ENCODE measurements around the gene IL3RA. TPM values are rescaled to one million over a fixed set of nuclear protein-coding genes. Genes with fewer than 3 reads are reported as not detected.

Gene IL3RA
- total and polyA plus RNA-seq, 2 experiments from 2014 or later: 0.86 TPM; not detected in 1

DNA sequence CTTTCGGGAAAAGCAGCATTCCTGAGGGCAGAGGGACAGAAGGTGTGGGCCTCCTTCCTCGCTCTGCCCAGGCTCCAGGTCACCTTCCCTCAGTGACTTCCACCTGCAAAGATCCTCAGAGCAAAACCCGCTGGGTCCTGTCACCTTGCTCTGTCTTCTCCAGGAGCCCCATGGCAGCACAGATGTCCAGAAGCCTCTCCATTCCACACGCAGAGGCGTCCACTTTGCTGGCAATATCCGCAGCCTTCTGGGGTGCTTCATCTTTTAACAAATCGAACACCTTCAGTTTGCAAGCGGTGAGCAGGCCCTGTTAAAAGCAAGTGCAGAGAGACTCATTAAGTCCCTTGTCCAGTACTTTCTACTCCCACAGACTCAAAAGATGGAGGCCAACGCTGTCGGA lies 88.8 kb downstream of the IL3RA start:
- TF ChIP-seq ZNF114 (CRISPR knock-in tag; IDR thresholded peaks at IDR 0.05): no peak
- TF ChIP-seq NANOG (IDR thresholded peaks at IDR 0.05; ENCODE audit: borderline replicate concordance): no peak
- TF ChIP-seq STAT1 (IDR thresholded peaks at IDR 0.05; ENCODE audit: unreplicated experiment): no peak
- TF ChIP-seq, protein P1, sequence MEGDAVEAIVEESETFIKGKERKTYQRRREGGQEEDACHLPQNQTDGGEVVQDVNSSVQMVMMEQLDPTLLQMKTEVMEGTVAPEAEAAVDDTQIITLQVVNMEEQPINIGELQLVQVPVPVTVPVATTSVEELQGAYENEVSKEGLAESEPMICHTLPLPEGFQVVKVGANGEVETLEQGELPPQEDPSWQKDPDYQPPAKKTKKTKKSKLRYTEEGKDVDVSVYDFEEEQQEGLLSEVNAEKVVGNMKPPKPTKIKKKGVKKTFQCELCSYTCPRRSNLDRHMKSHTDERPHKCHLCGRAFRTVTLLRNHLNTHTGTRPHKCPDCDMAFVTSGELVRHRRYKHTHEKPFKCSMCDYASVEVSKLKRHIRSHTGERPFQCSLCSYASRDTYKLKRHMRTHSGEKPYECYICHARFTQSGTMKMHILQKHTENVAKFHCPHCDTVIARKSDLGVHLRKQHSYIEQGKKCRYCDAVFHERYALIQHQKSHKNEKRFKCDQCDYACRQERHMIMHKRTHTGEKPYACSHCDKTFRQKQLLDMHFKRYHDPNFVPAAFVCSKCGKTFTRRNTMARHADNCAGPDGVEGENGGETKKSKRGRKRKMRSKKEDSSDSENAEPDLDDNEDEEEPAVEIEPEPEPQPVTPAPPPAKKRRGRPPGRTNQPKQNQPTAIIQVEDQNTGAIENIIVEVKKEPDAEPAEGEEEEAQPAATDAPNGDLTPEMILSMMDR (conservative IDR thresholded peaks at IDR 0.05; ENCODE audit: low read depth in 2 of 2): no peak
- TF ChIP-seq JUNB (IDR thresholded peaks at IDR 0.05; ENCODE audit: unreplicated experiment): no peak
- TF ChIP-seq ZNF331 (CRISPR knock-in tag; IDR thresholded peaks at IDR 0.05; ENCODE audit: low read depth): no peak
- TF ChIP-seq EZH2 (IDR thresholded peaks at IDR 0.05; ENCODE audit: low read depth, unreplicated experiment): no peak
- TF ChIP-seq EZH2phosphoT487 (IDR thresholded peaks at IDR 0.05; ENCODE audit: unreplicated experiment): no peak
- TF ChIP-seq, protein P2, sequence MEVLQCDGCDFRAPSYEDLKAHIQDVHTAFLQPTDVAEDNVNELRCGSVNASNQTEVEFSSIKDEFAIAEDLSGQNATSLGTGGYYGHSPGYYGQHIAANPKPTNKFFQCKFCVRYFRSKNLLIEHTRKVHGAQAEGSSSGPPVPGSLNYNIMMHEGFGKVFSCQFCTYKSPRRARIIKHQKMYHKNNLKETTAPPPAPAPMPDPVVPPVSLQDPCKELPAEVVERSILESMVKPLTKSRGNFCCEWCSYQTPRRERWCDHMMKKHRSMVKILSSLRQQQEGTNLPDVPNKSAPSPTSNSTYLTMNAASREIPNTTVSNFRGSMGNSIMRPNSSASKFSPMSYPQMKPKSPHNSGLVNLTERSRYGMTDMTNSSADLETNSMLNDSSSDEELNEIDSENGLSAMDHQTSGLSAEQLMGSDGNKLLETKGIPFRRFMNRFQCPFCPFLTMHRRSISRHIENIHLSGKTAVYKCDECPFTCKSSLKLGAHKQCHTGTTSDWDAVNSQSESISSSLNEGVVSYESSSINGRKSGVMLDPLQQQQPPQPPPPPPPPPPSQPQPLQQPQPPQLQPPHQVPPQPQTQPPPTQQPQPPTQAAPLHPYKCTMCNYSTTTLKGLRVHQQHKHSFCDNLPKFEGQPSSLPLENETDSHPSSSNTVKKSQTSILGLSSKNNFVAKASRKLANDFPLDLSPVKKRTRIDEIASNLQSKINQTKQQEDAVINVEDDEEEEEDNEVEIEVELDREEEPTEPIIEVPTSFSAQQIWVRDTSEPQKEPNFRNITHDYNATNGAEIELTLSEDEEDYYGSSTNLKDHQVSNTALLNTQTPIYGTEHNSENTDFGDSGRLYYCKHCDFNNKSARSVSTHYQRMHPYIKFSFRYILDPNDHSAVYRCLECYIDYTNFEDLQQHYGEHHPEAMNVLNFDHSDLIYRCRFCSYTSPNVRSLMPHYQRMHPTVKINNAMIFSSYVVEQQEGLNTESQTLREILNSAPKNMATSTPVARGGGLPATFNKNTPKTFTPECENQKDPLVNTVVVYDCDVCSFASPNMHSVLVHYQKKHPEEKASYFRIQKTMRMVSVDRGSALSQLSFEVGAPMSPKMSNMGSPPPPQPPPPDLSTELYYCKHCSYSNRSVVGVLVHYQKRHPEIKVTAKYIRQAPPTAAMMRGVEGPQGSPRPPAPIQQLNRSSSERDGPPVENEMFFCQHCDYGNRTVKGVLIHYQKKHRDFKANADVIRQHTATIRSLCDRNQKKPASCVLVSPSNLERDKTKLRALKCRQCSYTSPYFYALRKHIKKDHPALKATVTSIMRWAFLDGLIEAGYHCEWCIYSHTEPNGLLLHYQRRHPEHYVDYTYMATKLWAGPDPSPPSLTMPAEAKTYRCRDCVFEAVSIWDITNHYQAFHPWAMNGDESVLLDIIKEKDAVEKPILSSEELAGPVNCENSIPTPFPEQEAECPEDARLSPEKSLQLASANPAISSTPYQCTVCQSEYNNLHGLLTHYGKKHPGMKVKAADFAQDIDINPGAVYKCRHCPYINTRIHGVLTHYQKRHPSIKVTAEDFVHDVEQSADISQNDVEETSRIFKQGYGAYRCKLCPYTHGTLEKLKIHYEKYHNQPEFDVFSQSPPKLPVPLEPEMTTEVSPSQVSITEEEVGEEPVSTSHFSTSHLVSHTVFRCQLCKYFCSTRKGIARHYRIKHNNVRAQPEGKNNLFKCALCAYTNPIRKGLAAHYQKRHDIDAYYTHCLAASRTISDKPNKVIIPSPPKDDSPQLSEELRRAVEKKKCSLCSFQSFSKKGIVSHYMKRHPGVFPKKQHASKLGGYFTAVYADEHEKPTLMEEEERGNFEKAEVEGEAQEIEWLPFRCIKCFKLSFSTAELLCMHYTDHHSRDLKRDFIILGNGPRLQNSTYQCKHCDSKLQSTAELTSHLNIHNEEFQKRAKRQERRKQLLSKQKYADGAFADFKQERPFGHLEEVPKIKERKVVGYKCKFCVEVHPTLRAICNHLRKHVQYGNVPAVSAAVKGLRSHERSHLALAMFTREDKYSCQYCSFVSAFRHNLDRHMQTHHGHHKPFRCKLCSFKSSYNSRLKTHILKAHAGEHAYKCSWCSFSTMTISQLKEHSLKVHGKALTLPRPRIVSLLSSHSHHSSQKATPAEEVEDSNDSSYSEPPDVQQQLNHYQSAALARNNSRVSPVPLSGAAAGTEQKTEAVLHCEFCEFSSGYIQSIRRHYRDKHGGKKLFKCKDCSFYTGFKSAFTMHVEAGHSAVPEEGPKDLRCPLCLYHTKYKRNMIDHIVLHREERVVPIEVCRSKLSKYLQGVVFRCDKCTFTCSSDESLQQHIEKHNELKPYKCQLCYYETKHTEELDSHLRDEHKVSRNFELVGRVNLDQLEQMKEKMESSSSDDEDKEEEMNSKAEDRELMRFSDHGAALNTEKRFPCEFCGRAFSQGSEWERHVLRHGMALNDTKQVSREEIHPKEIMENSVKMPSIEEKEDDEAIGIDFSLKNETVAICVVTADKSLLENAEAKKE (CRISPR knock-in tag; IDR thresholded peaks at IDR 0.05): no peak
- TF ChIP-seq CREB1 (CRISPR knock-in tag; IDR thresholded peaks at IDR 0.05; ENCODE audit: low read depth): no peak
- TF ChIP-seq, protein P3, sequence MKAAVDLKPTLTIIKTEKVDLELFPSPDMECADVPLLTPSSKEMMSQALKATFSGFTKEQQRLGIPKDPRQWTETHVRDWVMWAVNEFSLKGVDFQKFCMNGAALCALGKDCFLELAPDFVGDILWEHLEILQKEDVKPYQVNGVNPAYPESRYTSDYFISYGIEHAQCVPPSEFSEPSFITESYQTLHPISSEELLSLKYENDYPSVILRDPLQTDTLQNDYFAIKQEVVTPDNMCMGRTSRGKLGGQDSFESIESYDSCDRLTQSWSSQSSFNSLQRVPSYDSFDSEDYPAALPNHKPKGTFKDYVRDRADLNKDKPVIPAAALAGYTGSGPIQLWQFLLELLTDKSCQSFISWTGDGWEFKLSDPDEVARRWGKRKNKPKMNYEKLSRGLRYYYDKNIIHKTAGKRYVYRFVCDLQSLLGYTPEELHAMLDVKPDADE (IDR thresholded peaks at IDR 0.05): no peak
- TF ChIP-seq POLR2AphosphoS5 (IDR thresholded peaks at IDR 0.05; ENCODE audit: low read depth): no peak
- TF ChIP-seq, protein P4, sequence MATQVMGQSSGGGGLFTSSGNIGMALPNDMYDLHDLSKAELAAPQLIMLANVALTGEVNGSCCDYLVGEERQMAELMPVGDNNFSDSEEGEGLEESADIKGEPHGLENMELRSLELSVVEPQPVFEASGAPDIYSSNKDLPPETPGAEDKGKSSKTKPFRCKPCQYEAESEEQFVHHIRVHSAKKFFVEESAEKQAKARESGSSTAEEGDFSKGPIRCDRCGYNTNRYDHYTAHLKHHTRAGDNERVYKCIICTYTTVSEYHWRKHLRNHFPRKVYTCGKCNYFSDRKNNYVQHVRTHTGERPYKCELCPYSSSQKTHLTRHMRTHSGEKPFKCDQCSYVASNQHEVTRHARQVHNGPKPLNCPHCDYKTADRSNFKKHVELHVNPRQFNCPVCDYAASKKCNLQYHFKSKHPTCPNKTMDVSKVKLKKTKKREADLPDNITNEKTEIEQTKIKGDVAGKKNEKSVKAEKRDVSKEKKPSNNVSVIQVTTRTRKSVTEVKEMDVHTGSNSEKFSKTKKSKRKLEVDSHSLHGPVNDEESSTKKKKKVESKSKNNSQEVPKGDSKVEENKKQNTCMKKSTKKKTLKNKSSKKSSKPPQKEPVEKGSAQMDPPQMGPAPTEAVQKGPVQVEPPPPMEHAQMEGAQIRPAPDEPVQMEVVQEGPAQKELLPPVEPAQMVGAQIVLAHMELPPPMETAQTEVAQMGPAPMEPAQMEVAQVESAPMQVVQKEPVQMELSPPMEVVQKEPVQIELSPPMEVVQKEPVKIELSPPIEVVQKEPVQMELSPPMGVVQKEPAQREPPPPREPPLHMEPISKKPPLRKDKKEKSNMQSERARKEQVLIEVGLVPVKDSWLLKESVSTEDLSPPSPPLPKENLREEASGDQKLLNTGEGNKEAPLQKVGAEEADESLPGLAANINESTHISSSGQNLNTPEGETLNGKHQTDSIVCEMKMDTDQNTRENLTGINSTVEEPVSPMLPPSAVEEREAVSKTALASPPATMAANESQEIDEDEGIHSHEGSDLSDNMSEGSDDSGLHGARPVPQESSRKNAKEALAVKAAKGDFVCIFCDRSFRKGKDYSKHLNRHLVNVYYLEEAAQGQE (IDR thresholded peaks at IDR 0.05; ENCODE audit: unreplicated experiment): no peak
- no peak overlapping the region for H3K4me3 Mint-ChIP-seq
- Histone ChIP-seq H3K79me2 (replicated peaks; ENCODE audit: insufficient read depth) (no peaks in the 10 kb centered on the region), H3F3A (replicated peaks; ENCODE audit: low read depth) (0 out of 2 replicates have a peak, but pooled peaks cover 9% of the 10 kb centered on the region), H3K4me2 (no peak overlapping the region), H3K9me2 (ENCODE audit: insufficient read depth) (no peaks in the 10 kb centered on the region), H3K27me3 (ENCODE audit: insufficient read depth) (no peaks in the 10 kb centered on the region), H2AFZ (no peak overlapping the region), H3K36me3 (ENCODE audit: insufficient read depth) (peaks cover 30% of the 10 kb centered on the region), H4K20me1 (replicated peaks; ENCODE audit: insufficient read depth) (peaks cover 10% of the 10 kb centered on the region; the same call in 1 of the 2 replicates), H3K4me1 (ENCODE audit: insufficient read depth) (no peaks in the 10 kb centered on the region), H3K4me3 (no peak overlapping the region), H3K27ac (ENCODE audit: low read depth) (no peak overlapping the region)
- no peak for DNase-seq (ENCODE audit: low spot score)
- no peak overlapping the region for H3K27ac Mint-ChIP-seq
- H3K36me3 Mint-ChIP-seq (ENCODE audit: low read depth): peaks cover 87% of the 10 kb centered on the region
- H3K9me3 Mint-ChIP-seq: peaks cover 68% of the 10 kb centered on the region
- ATAC-seq: no peak
- H3K4me1 Mint-ChIP-seq: 0 out of 3 replicates have a peak, but pooled peaks cover under 1% of the 10 kb centered on the region
- peaks cover 10% of the 10 kb centered on the region for H3K27me3 Mint-ChIP-seq (ENCODE audit: insufficient read depth, low read depth, poor library complexity)
